ENCODE data around the gene TMC2.
A peak's percentile ranks its signal among the peaks of the same experiment; 100 is the strongest.
"Not testable (repeated sequence)": the region's sequence is repeated elsewhere in the genome, so short reads cannot be mapped to it uniquely, and the experiment has no call there.

The TMC2 gene

GRCh38 chr20:2536560-2536986 is at the start of gene TMC2:
TMC2 (plus strand) TSS chr20:2536573; CDS start chr20:2536622, 49 bp downstream.
- DNase-seq: no peak

- DNase-seq: not testable (repeated sequence)
Measured at GRCh38 chr20:2502808-2503384, 33.5 kb upstream of the TMC2 start.

DNA sequence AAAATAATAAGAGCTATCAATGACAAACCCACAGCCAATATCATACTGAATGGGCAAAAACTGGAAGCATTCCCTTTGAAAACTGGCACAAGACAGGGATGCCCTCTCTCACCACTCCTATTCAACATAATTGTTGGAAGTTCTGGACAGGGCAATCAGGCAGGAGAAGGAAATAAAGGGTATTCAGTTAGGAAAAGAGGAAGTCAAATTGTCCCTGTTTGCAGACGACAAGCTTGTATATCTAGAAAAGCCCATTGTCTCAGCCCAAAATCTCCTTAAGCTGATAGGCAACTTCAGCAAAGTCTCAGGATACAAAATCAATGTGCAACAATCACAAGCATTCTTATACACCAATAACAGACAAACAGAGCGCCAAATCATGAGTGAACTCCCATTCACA is 31.6 kb upstream of the TMC2 start:
- not testable (repeated sequence) for DNase-seq

- DNase-seq: not testable (repeated sequence)
Measured at GRCh38 chr20:2506426-2506825, 29.9 kb upstream of the TMC2 start.

- no peak for DNase-seq
Measured at GRCh38 chr20:2507464-2507863, 28.9 kb upstream of the TMC2 start.

DNA sequence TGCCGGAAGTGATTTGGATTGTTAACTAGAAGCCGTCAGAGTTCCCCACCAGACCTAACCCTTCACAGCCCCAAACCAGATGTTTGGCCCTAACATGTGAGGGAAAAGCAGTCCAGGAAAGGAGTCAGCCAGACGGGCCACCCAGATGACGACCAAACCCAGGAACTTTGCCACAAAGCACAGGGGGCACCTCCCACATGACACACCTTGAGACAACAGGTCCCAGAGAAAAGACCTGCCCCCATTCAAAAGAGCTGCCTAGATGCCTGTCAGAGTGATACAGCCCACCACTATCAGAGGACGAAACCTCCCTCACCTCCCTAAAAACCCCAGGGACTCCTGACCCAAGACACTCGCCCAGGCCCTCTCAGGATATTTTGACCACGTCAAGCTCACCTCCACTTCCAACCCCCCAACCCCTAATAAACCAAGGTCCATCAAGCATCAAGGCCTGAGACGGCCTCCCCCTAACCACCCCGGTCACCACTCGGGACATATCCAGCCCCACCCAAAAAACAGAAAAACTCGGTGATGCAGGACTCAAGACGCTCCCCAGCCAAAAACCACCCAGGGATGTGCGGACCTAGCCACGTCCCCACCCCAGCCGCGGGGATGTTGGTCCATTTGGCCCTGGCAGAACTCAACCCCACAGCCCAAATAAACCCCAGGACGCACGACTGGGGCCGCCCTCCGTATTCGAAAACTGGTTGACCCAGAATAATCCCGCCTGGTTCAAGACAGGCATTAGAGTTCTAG is 28.3 kb upstream of the TMC2 start:
- DNase-seq: no peak

- DNase-seq: peak; percentile 79 to 80
Measured at GRCh38 chr20:2508631-2509467, 27.5 kb upstream of the TMC2 start, which contains the start of gene ZNF343. ZNF343 (minus strand) TSS chr20:2508915; CDS start chr20:2493895, 15,020 bp downstream.

DNA sequence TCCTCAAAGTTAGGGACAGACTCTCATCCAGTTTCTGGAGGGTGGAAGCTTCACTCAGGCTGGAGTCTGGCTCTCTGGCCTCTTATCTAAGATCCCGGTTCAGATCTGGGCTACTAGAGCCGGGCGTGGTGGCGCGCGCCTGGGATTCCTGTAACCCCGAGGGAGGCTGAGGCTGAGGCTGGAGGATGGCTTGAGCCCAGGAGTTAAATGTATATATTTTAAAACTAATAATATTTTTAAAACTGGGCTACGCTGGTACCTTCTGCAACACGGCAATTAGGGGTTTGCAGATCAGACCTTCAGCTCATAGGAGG is 26.9 kb upstream of the TMC2 start:
- DNase-seq: no peak

DNA sequence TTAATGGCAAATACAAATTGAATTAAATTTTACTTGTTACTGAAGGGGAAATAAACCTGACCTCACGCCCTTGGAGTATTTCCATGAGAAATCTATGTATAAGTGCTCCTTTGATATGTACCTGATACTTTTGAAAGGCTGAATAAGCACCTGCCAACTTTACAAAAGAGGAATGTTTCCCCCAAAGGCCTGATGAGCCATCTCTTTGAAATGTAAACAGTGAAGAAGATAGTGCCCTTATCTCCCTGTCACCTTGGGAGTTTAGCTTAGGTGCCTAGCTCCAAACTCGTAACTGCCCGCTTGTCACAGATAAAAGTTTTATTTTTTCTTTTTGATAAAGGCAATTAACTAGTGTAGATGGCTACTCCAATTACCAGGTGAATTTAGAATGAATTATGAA is 26.6 kb upstream of the TMC2 start:
- DNase-seq: no peak

- DNase-seq: no peak
Measured at GRCh38 chr20:2515203-2515602, 21.2 kb upstream of the TMC2 start.

GRCh38 chr20:2516399-2516798 is 20.0 kb upstream of the TMC2 start:
- DNase-seq: no peak

- DNase-seq: no peak
Measured at GRCh38 chr20:2518096-2518495, 18.3 kb upstream of the TMC2 start.

GRCh38 chr20:2518558-2518957 is 17.8 kb upstream of the TMC2 start:
- DNase-seq: no peak

- DNase-seq: no peak
Measured at GRCh38 chr20:2519115-2519809, 17.1 kb upstream of the TMC2 start.

DNA sequence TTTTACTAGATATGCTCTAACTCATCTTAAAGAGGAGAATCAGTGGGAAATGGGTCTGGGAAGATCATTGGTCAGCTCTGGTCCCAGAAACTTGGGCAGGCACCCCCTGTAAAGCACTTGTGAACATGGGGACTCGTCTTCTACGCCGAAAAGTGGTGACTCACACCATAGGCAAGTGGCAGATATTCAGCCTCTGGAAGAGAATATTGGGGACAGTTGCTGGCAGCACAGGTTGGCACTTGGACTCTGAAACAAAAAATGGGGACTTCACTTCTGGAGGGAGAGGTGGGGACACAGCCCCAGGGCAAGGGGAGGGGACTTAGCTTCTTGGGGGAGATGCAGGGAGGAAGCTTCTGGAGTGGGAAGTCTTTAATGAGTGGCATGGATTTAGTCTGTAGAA is 15.8 kb upstream of the TMC2 start:
- no peak for DNase-seq

GRCh38 chr20:2521369-2522305 is 14.7 kb upstream of the TMC2 start:
- peak; percentile 50 to 56 for DNase-seq

- not testable (repeated sequence) for DNase-seq
Measured at GRCh38 chr20:2522826-2523429, 13.4 kb upstream of the TMC2 start.

DNA sequence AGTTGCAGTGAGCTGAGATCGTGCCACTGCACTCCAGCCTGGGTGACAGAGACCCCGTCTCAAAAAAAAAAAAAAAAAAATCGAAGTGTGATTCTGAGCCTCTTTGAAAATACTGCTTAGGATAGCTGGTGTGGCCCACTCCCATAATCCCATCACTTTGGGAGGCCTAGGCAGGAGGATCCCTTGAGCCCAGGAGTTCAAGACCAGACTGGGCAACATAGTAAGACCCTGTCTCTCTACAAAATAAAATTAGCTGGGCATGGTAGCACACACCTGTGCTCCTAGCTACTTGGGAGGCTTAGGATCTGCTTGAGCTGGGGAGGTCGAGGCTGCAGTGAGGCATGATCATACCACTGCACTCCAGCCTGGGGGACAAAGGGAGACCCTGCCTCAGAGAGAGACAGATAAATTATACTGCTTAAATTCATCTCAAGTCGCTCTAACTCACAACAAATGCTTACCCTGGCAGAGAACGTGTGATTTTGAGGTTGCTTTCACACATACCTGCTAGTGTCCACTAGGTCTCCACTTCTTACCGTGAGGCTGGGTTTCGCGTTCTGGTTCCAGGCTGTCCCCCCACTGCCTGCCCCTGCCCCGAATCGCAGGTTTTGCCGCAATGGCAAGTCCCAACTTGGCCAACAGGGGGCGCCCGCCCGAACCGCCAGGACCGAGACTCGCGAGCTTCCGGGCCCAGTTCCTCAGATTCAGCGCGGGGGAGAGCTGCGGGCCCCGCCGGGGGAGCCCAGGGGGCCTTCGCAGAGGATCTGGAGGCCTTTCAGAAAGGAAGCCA is 12.3 kb upstream of the TMC2 start:
- DNase-seq: peak; percentile 89 to 91

GRCh38 chr20:2524709-2525506 is 11.5 kb upstream of the TMC2 start:
- peak in 1 of 2 donors; percentile 35 for DNase-seq

GRCh38 chr20:2526218-2526583 is 10.2 kb upstream of the TMC2 start:
- DNase-seq: not testable (repeated sequence)

Measured in CD4-positive, alpha-beta T cell treated with Interleukin-4 for 1 hour (primary cell).